Heart left ventricle (tissue), 13 donors: ENCODE data around the gene PTTG1IP.

Experiments
- CTCF ChIP-seq, 12 donors: fragments of 200-600 bp; sonication (generic) in 4 of 12; IDR thresholded peaks; one replicate each; pipeline versions ENCODE4 v1.5.0 to v1.8.0; 2018 to 2022; ENCODE audit warnings: antibody characterized with exemption in 12 of 12, mild to moderate bottlenecking in 5 of 12
- POLR2A ChIP-seq, 2 donors: fragments of 450-650 bp; IDR thresholded peaks; one replicate each; pipeline ENCODE4 v1.6.1; 2017; ENCODE audit warnings: antibody characterized with exemption in 2 of 2, mild to moderate bottlenecking in 2 of 2, moderate library complexity in 2 of 2
- donor health status: ischemic (EF 13 %, LVEDD 7.1; RV severe dilation, severe dysfunction).
- donor health status: DM: no; HTN: yes; CAD: no.
- donor health status: DM: no; HTN: no; CAD: no.
- donor health status: ischemic (EF 25% LVEDD 6.9; RV normal size, moderate dysfunction).
- donor health status: ischemic (EF 25% LVEDD 5.7; RV mildly dilated, moderate dysfunction).
- donor health status: ischemic (EF 35%, LVEDD 5.7; RV mildly dilated, moderate dysfunction).
- donor health status: nonischemic (EF 11% LVEDD 7.7; RV severe dilation, severe dysfunction).
- donor health status: DM: yes; HTN: yes; CAD: no.
- donor health status: PGD.
- donor health status: ischemic (EF 29% LVEDD 5.4; RV normal size, mild dysfunction).
- donor health status: nonischemic (EF 23%, LVEDD 6.1; RV moderate dilation, normal function).

- no peak for TF ChIP-seq CTCF (IDR thresholded peaks at IDR 0.05)
- TF ChIP-seq POLR2A (IDR thresholded peaks at IDR 0.05): no peak
Measured at GRCh38 chr21:44914176-44914874, 40.8 kb upstream of the PTTG1IP start.
